ENCODE measurements around the gene PARVB.

The PARVB gene

DNA sequence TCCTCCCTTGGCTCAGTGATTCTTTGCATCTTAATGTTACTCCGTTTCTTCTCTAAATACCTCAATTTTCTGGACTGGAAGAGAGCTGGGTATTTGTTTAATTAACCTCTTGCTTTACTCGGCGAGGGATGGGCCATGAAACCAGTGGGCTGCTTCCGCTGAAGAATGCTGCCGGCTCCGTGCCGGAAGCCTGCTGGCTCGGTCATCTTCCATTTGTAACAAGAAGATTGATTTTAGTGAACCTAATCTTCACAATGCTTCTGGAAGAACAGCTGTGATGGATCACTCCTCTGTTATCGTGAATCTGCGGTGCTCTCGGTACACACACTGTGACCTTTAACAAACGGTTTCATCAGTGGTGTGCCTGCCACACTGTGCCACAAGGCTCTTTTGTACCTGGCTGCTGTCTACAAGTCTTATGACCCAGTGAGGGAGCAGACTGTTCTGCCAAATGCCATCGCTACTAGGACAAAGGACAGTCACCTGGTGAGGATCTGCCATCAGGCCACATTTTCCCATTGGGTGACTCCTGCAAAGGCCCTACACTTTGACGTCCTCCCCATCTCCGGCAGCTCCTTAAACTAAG lies 25.3 kb upstream of the PARVB start:
- Histone ChIP-seq H3K4me1 (ENCODE audit: insufficient read depth, insufficient read length) (peaks cover 5% of the 10 kb centered on the region), H3K9me3 (ENCODE audit: insufficient read depth, low read length) (no peaks in the 10 kb centered on the region), H3K27me3 (ENCODE audit: insufficient read depth, insufficient read length) (no peaks in the 10 kb centered on the region), H3K9ac (ENCODE audit: insufficient read length, low read depth) (no peak overlapping the region), H3K4me3 (ENCODE audit: insufficient read length, low read depth) (no peak overlapping the region), H3K36me3 (ENCODE audit: insufficient read depth, insufficient read length, low read length) (peaks cover 61% of the 10 kb centered on the region)
- DNase-seq (ENCODE audit: low read depth, low spot score), result no peak
- TF ChIP-seq ZNF274 (IDR thresholded peaks at IDR 0.05; ENCODE audit: low read depth, low read length) (no peak), SUZ12 (IDR thresholded peaks at IDR 0.05; ENCODE audit: extremely low read depth, insufficient read depth, insufficient read length) (no peak), YY1 (IDR thresholded peaks at IDR 0.05; ENCODE audit: insufficient read depth, insufficient read length) (no peak)

DNA sequence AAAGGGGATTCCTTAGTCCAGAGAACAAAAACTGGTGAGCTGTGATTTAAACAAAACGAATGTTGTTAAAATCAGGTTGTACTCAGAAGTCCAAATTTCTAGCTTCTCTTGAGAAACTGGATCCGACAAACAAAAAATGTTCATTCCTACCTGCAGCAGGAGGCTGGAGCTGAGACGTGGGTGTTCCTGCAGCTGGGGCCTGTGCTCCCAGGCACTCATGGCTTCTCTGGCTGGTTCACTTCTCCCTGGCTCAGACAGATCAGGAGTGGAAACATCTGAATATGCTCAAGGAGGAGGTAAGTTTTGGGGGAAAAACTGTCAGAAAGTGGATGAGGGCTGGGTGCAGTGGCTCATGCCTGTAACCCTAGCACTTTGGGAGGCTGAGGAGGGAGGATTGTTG lies 24.7 kb upstream of the PARVB start:
- TF ChIP-seq ZNF274 (IDR thresholded peaks at IDR 0.05; ENCODE audit: low read depth, low read length) (no peak), SUZ12 (IDR thresholded peaks at IDR 0.05; ENCODE audit: extremely low read depth, insufficient read depth, insufficient read length) (no peak), YY1 (IDR thresholded peaks at IDR 0.05; ENCODE audit: insufficient read depth, insufficient read length) (no peak)
- DNase-seq (ENCODE audit: low read depth, low spot score), result no peak
- peaks cover 55% of the 10 kb centered on the region for H3K36me3 ChIP-seq (ENCODE audit: insufficient read depth, insufficient read length, low read length)

DNA sequence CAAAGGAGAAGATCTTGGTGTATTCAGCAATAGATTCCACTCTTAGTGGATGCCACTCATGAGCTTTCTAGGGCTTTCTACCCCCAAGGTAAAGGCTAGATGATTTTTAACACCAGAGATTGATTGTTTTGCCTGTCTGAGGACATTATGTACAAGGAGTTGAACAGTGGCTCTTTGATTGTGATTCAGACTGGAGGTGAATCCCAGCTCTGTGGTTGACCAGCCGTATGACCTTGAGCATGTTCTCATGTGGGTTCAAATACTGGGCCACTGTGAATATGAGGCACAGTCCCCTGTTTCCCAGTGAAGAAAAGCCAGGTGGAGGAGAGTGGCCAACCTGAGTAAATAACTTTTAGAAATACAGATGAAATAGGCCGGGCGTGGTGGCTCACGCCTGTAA lies 24.0 kb upstream of the PARVB start:
- H3K4me1 ChIP-seq (ENCODE audit: insufficient read depth, insufficient read length), result peaks cover 2% of the 10 kb centered on the region
- peaks cover 48% of the 10 kb centered on the region for H3K36me3 ChIP-seq (ENCODE audit: insufficient read depth, insufficient read length, low read length)
- no peaks in the 10 kb centered on the region for H3K27me3 ChIP-seq (ENCODE audit: insufficient read depth, insufficient read length)
- H3K9me3 ChIP-seq (ENCODE audit: insufficient read depth, low read length), result 0 out of 2 replicates have a peak, but pooled peaks cover under 1% of the 10 kb centered on the region
- no peak for DNase-seq (ENCODE audit: low read depth, low spot score)
- no peak for TF ChIP-seq ZNF274 (IDR thresholded peaks at IDR 0.05; ENCODE audit: low read depth, low read length)
- no peak for TF ChIP-seq SUZ12 (IDR thresholded peaks at IDR 0.05; ENCODE audit: extremely low read depth, insufficient read depth, insufficient read length)
- TF ChIP-seq YY1 (IDR thresholded peaks at IDR 0.05; ENCODE audit: insufficient read depth, insufficient read length), result no peak
- no peak overlapping the region for H3K4me3 ChIP-seq (ENCODE audit: insufficient read length, low read depth)
- H3K9ac ChIP-seq (ENCODE audit: insufficient read length, low read depth), result no peak overlapping the region

More for the DNA sequence above, 24.7 kb upstream of the PARVB start:
- H3K4me3 ChIP-seq (ENCODE audit: insufficient read length, low read depth), result no peak overlapping the region
- H3K4me1 ChIP-seq (ENCODE audit: insufficient read depth, insufficient read length), result peaks cover 2% of the 10 kb centered on the region
- H3K27me3 ChIP-seq (ENCODE audit: insufficient read depth, insufficient read length), result no peaks in the 10 kb centered on the region
- no peaks in the 10 kb centered on the region for H3K9me3 ChIP-seq (ENCODE audit: insufficient read depth, low read length)
- H3K9ac ChIP-seq (ENCODE audit: insufficient read length, low read depth), result no peak overlapping the region

DNA sequence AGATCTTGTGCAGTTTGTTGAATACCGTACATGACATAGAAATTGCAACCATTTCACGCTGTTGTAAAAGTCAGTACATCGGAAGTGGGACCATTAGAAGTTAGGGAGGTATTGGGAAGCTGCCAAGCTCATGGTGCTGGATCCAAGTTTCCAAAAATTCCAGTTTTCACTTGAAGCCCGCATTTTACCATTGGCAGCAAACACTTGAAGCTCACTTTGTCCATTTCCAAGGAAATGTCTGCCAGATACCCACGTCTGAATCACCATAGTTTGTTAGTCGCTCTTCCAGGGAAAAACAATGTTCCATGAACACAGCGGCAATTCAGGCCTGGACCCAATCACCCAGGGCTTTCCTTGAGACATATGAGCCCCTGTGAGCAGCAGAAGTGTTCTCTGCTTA lies 22.6 kb upstream of the PARVB start:
- Histone ChIP-seq H3K27me3 (ENCODE audit: insufficient read depth, insufficient read length) (no peaks in the 10 kb centered on the region), H3K4me3 (ENCODE audit: insufficient read length, low read depth) (no peak overlapping the region), H3K36me3 (ENCODE audit: insufficient read depth, insufficient read length, low read length) (peaks cover 34% of the 10 kb centered on the region), H3K9ac (ENCODE audit: insufficient read length, low read depth) (no peak overlapping the region), H3K4me1 (ENCODE audit: insufficient read depth, insufficient read length) (no peaks in the 10 kb centered on the region), H3K9me3 (ENCODE audit: insufficient read depth, low read length) (peaks cover 8% of the 10 kb centered on the region; the same call in 1 of the 2 replicates)
- no peak for DNase-seq (ENCODE audit: low read depth, low spot score)
- no peak for TF ChIP-seq SUZ12 (IDR thresholded peaks at IDR 0.05; ENCODE audit: extremely low read depth, insufficient read depth, insufficient read length)
- TF ChIP-seq YY1 (IDR thresholded peaks at IDR 0.05; ENCODE audit: insufficient read depth, insufficient read length), result no peak
- TF ChIP-seq ZNF274 (IDR thresholded peaks at IDR 0.05; ENCODE audit: low read depth, low read length), result no peak

DNA sequence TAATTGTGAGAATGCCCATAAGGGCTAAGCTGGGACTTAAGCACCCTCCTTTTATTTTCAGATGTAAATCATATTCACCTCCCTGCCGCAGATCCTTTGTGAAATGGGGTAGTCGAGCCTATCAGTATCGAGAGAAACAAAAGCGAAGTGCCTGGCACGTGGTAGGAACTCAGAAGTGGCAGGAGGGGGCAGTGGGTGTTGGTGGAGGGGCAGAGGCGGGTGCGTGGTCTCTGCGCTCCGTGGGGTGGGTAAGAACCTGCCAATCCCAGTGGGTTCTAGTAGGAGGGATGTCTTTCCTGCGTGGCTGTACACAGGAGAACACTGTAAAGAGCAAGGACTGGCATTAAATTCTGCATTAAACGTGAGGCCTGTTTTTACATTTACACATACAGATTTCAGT lies 21.8 kb upstream of the PARVB start:
- Histone ChIP-seq H3K4me1 (ENCODE audit: insufficient read depth, insufficient read length) (no peaks in the 10 kb centered on the region), H3K9me3 (ENCODE audit: insufficient read depth, low read length) (peaks cover 8% of the 10 kb centered on the region; the same call in 1 of the 2 replicates), H3K36me3 (ENCODE audit: insufficient read depth, insufficient read length, low read length) (peaks cover 26% of the 10 kb centered on the region), H3K9ac (ENCODE audit: insufficient read length, low read depth) (no peak overlapping the region), H3K4me3 (ENCODE audit: insufficient read length, low read depth) (no peak overlapping the region), H3K27me3 (ENCODE audit: insufficient read depth, insufficient read length) (no peaks in the 10 kb centered on the region)
- no peak for TF ChIP-seq YY1 (IDR thresholded peaks at IDR 0.05; ENCODE audit: insufficient read depth, insufficient read length)
- TF ChIP-seq ZNF274 (IDR thresholded peaks at IDR 0.05; ENCODE audit: low read depth, low read length), result no peak
- TF ChIP-seq SUZ12 (IDR thresholded peaks at IDR 0.05; ENCODE audit: extremely low read depth, insufficient read depth, insufficient read length), result no peak
- DNase-seq (ENCODE audit: low read depth, low spot score), result no peak

DNA sequence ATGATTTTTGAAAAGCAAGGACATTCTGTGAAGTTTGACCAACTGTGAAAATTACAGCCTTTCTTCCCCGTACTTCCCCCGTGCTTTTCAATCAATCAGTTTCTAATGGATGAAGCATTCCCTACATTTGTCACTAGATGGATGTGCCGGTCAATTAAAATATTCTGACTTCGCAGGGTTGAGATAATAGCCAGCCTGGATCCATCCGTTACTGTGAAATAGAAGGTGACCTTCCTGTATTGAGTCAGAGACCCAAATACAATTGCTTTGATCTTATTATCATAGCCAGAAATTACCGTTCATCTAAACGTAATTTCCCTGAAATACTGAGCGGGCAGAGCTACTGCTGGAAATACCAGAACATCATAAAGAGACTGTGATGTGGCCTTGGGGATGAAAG lies 21.1 kb upstream of the PARVB start:
- H3K4me1 ChIP-seq (ENCODE audit: insufficient read depth, insufficient read length), result no peaks in the 10 kb centered on the region
- peaks cover 24% of the 10 kb centered on the region for H3K36me3 ChIP-seq (ENCODE audit: insufficient read depth, insufficient read length, low read length)
- H3K27me3 ChIP-seq (ENCODE audit: insufficient read depth, insufficient read length), result no peaks in the 10 kb centered on the region
- H3K4me3 ChIP-seq (ENCODE audit: insufficient read length, low read depth), result no peak overlapping the region
- peaks cover 8% of the 10 kb centered on the region; the same call in 1 of the 2 replicates for H3K9me3 ChIP-seq (ENCODE audit: insufficient read depth, low read length)
- no peak for DNase-seq (ENCODE audit: low read depth, low spot score)
- H3K9ac ChIP-seq (ENCODE audit: insufficient read length, low read depth), result no peak overlapping the region
- TF ChIP-seq ZNF274 (IDR thresholded peaks at IDR 0.05; ENCODE audit: low read depth, low read length), result no peak
- TF ChIP-seq SUZ12 (IDR thresholded peaks at IDR 0.05; ENCODE audit: extremely low read depth, insufficient read depth, insufficient read length), result no peak
- no peak for TF ChIP-seq YY1 (IDR thresholded peaks at IDR 0.05; ENCODE audit: insufficient read depth, insufficient read length)

DNA sequence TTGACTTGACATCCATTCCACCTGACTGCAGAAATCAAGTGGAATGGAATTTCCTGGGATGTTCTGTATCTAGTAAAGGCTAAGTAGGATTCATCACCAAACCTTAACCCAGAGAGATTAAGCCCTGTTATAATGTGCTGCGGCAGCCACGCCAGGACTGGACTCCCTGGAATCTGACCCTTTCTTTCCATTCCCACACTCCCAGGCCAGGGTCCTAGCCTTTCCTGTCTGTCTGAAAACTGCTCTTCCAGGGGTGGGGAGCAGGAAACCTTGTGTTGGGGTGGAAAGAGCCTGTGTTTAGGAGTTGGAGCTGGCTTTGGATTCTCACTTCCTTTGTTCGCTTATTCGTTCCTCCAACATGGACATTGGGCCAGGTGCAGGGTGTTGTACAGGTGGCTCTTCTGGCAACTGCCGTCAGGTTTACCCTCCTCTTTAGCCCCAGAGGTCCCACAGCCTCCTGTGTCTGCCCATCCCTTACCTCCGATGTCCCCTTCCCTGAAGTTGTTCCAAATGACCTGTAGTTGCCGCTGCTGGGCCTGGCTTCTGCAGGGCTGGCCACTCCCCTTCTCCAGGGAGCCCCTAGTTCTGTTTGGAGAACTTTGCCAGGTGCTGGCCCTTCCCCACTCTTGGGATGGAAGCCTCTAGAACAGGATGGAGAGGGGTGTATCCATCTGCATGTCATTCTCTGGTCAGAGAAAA lies 20.5 kb upstream of the PARVB start:
- no peak overlapping the region for H3K4me3 ChIP-seq (ENCODE audit: insufficient read length, low read depth)
- TF ChIP-seq SUZ12 (IDR thresholded peaks at IDR 0.05; ENCODE audit: extremely low read depth, insufficient read depth, insufficient read length) (no peak), YY1 (IDR thresholded peaks at IDR 0.05; ENCODE audit: insufficient read depth, insufficient read length) (no peak), ZNF274 (IDR thresholded peaks at IDR 0.05; ENCODE audit: low read depth, low read length) (no peak)
- H3K36me3 ChIP-seq (ENCODE audit: insufficient read depth, insufficient read length, low read length), result peaks cover 18% of the 10 kb centered on the region
- DNase-seq (ENCODE audit: low read depth, low spot score), result no peak
- H3K4me1 ChIP-seq (ENCODE audit: insufficient read depth, insufficient read length), result no peaks in the 10 kb centered on the region
- no peaks in the 10 kb centered on the region for H3K27me3 ChIP-seq (ENCODE audit: insufficient read depth, insufficient read length)
- H3K9ac ChIP-seq (ENCODE audit: insufficient read length, low read depth), result no peak overlapping the region
- H3K9me3 ChIP-seq (ENCODE audit: insufficient read depth, low read length), result peaks cover 8% of the 10 kb centered on the region; the same call in 1 of the 2 replicates

All from NT2/D1 (cell line).